Hematopoietic multipotent progenitor cell treated with erythropoietin and hydrocortisone succinate and interleukin-3 and kit ligand, for 8 days (in vitro differentiated cells): ENCODE measurements around the gene FBXO44.

Experiments
- DNase-seq: peaks from one replicate; pipeline ENCODE4 v3.0.0-alpha.2; 2015

The FBXO44 gene

DNA sequence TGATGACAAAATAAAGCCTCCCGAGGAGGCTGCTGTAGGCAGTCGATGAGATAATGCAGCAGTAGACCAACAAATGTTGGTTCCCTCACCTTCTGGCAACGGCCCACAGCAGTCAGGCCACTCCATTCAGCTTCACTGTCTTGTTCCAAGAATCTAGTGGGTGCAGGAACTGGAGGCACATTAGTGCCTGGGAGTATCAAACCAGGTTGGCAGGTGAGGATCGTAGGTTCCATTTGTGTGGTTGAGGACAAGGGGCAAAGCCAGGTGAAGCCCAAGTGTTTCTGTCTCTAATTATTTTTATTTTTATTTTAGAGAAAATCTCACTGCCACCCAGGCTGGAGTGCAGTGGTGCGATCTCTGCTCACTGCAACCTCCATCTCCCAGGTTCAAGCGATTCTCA, 13.7 kb upstream of the FBXO44 start:
- no peak for DNase-seq

DNA sequence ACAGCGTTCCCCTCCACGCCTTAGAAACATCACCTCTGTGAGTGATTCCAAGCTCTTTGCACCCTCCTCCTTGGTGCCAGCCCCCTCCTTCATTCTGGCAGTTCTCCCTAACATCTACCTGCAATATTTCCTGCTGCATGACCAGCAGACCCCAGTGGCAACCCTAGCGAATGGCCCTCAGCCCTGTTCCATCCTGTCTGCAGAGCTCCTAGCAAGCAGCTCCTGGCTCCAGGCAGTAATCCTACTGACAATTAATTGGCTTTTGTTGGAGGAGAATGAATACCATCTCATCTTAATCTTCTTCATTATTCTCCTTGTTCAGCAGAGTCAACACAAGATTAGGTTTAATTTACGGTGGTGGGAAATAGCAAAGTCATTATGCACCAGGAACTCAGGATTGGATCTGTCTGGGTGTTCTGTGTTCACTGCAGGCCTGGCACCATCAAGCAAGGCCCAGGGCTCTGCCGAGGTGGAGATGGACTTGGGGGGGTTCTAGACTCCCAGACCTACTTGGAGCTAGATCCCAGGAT, 12.8 kb upstream of the FBXO44 start:
- no peak for DNase-seq

DNA sequence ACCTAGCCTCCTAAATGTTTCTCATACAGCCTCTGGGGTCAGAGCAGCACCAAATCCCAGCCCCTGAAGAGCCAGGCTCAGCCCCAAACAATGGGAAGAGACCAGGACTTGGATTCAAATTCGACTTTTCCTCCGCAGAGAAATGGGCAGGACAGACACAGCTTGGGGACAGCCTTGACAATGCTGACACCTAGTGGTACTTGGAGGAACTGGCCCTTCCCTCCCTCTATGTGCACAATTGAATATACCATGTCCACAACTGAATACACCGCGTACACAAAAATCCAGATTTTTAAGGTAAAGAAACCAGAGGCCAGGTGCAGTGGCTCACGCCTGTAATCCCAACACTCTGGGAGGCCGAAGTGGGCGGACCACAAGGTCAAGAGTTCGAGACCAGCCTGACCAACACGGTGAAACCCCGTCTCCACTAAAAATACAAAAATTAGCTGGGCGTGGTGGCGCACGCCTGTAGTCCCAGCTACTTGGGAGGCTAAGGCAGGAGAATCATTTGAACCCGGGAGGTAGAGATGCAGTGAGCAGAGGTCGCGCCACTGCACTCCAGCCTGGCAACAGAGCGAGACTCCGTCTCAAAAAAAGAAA, 12.2 kb upstream of the FBXO44 start:
- DNase-seq, result peak; percentile 68

DNA sequence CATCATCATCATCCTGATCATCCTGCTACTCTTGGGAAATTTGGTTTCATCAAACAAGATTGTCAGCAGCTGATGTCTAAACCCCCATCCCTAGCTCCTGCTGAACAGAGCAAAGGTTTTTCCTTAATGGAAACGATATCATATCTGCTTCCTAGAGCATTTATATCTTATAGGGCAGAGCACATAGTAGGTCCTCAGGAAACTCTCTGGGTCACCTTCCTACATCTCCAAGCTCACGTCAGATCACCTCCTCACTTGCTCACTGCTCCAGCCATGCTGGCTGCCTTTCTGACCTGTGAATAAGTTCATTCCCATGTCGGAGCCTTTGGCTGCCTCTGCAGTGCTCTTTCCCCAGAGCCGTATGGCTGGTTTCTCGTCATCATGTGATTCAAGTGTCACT, 10.9 kb upstream of the FBXO44 start:
- DNase-seq, result no peak

DNA sequence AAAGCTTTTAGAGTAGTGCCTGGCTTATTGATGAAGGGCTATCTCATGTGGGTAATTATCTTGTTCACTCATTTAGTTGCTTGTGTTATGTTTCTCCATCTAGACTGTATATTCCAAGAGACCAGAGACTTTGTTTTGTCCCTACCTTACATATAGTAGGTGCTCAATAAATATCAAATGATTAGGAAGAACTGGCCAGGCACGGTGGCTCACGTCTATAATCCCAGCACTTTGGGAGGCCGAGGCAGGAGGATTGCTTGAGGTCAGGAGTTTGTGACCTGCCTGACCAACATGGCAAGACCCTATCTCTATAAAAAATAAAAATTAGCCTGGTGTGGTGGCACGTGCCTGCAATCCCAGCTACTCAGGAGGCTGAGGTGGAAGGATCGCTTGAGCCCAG, 9.4 kb upstream of the FBXO44 start:
- no peak for DNase-seq

DNA sequence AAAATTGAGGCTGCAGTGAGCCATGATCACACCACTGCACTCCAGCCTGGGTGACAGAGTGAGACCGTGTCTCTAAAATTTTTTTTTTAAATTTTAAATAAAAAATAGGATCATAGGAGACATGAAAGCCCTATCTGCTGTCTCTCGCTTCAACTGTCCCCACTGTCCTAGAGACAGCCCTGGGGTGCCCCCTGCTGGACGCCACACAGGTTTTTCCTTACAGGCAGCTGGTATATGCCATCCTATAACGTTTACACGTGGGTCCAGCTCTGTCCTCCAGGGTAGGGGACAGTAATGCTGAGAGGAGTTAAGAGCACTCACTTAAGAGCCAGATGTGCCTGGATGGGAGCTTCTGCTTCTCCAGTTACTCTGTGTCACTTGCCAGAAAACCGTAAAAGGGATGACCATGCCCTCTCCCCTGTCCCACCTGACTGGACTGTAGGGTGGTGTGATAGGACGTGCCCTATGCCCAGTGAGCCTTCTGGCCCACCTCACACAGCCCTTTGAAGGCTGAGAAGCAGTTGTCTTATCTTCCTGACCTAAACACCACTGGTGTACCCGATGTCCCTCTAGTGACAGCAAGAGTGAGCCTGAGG, 8.9 kb upstream of the FBXO44 start:
- peak; percentile 87 for DNase-seq

DNA sequence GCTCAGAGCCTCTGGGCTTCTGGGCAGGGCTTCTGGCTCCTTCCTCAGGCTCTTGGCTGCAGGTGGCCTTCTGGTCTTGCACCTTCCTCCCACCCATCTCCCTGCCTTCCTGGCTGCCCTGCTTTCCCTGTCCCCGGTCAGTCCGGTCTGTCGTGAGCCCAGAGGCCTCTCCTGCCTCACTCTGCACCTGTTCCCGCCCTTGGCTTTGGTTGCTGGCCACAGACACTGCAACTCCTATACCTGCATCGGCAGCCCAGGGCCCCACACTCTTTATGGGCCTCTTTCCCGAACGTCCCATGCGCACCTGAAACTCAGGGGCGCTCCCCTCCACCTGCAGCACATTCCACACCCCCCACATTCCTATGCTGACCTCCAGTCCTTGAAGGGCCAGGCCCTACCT, 8.4 kb upstream of the FBXO44 start:
- no peak for DNase-seq

DNA sequence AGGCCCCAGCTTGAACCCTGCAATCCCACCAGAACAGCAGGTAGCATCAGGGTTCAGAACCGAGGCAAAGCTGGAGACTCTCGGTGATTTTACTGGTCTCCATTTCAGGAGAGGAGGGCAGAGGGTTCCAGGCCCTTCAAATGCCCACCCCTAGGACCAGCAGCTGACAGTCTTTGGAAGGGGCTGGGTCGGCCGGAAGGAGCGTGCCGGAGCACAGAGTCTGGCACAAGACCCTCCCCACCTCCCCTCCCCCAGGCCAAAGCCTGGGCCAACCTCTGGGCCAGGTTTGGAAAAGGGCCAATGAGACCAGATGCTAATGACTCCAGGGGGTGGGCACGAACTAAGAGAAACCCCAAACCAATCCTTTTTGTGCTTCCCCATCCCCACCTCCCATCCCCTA, 7.3 kb upstream of the FBXO44 start:
- no peak for DNase-seq

DNA sequence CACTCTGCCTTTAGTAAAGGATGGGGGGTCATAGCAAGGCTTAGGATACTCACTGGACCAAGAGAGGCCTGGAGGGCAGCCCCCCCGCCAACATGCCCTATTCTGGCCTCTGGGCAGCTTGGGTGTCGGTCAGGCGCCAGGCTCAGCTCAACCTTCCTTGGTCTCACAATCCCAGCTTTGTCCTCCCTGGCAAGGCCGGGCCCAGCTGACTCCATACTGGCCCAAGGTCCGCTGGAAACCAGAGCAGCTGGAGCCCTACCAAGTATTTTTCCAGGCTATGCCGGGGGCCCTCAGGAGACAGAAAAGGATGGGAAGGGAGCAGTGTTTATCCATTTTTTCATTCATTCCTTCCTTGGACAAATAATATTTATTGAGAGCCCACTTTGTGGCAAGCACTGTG, 6.6 kb upstream of the FBXO44 start:
- DNase-seq, result no peak

DNA sequence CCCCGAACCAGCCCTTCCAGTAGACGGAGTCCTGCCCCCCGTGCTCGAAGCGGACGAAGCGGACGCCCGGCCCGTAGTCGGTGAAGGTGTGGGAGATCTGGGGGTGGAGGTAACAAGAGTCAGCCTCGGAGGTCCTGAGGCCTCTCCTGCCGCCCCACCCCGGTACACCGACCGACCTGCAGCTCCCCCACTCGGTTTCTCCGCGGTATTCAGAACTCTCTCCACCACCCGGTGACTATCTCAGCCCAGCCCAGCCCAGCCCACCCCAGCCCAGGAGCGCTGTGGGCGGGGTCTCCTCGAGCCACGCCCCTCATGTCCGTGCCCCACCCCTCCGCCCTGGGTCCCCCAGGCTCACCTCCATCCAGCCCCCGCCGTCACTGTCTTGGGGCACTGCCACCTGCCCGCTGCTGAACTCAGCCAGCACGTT, 5.9 kb upstream of the FBXO44 start:
- DNase-seq, result peak; percentile 26

DNA sequence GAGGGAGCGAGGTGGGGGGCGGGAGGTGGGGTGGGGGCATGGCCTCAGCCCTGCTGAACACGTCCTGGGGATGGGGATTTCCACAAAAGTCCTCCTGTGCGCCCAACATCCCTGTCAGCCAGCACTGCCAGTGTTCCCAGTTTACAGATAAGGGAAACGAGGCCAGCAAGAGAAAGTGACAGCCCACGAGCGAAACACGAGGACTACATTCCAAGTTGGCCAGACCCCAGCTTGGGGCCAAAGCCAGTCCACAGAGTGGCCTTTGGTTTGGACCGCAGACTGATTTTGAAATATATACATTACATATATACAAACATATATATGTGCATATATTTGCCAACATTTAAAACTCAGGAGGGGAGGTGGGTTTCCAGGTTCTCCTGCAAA, 5.4 kb upstream of the FBXO44 start:
- DNase-seq, result no peak

DNA sequence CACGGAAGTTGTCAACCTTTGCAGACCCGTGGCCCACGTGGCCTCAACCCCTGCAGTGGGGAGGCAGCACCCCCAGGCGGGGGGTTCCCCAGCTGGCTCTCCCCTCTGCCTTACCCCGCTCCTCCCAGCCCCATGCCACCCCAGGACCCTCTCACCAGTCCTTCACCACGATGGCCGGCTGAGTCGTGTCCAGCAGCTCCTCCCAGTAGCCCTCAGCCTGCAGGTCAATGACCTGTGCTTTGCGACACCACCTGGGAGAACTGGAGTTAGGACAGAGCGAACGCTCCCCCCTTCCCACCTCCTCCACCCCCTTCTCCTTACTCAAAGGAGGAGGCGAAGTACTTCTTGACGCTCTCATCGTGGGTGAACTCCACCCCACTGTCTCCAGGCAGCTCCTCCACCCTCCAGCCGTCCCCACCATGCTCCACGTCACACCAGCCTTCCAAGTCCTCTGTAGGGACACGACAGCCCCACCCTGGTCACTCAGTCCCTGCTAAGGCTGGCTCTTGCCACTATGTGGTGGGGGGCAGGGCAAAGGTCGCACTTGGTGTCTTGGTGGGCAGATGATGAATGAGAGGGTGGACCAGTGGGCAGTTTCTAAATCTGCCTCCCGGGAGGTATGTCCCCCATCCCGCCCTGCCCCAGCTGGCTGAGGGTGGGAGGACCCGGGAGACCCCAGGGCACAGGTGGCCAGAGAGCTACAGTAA, 4.9 kb upstream of the FBXO44 start:
- no peak for DNase-seq

DNA sequence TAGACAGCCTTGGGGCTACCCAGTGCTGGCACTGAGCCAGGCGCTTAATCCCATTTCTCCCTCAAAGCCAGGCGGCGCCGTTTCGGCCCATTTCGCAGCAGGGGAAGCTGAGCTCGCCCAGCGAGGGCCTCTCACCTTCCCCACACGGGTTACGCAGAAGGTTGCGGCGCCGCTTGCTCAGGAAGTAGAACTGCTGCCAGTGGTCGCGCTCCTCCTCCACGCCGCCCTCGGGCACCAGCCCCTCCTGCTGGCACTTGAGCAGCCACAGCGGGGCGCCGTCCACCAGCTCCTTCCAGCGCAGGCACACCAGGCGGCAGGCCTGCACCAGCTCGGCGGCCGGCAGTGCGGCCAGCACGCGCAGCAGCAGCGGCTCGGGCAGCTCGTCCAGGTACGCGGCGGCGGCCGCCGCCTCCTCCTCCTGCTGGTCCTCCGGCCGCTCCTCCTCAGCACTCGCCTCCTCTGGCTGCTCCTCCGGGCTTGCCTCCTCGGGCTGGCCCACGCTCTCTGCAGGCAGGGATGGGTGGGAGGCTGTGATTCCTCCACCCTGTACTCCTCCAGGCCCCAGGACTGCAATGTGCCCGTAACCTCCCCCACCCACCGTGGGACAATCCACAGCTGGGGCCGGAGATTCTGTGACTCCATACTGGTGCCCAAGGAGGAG, 4.2 kb upstream of the FBXO44 start:
- DNase-seq, result peak; percentile 68

DNA sequence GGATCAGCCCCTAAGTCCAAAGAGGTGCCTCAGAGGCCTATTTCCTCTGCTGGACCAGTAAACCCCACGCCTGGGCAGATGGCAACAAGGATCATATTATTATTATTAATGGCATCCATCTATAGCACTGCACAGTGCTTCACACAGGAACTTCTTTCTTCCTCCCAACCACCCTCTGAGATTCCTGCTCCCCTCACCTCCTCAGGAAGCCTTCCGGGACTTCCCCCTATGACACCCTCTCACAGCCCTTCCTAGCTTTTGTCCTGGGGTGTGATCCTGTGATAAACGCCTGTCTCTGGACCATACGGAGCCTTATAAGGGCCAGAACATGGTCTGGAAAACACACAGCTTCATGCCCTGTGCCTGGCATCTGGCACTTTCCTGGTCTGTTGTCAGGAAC, 3.7 kb upstream of the FBXO44 start:
- no peak for DNase-seq

DNA sequence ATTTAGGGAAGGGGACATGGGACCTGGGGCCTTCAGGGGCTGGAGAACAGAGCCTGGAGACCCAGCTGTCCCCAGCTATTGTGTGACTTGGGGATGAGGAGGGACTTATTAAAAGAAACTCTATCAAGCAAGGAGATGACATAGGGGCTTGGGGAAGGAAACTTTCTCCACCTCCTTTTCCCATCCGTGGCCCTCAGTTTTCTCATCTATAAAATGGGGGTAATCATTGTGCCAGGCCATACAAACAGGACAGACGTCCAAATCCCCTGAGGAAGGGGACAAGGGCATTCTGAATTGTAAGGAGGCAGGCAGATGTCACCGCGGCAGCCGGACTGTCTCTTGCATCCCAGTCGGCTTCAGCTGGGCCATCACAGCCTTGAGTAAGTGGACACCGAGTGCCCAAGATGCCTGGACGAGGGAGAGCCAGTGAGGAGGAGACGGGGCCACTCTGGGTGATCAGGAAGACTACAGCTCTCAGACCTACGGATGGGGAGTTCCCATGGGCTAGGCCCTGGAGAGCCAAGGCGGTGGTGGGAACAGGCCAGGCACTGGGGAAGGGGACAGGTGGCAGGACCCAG, 2.4 kb upstream of the FBXO44 start:
- no peak for DNase-seq

DNA sequence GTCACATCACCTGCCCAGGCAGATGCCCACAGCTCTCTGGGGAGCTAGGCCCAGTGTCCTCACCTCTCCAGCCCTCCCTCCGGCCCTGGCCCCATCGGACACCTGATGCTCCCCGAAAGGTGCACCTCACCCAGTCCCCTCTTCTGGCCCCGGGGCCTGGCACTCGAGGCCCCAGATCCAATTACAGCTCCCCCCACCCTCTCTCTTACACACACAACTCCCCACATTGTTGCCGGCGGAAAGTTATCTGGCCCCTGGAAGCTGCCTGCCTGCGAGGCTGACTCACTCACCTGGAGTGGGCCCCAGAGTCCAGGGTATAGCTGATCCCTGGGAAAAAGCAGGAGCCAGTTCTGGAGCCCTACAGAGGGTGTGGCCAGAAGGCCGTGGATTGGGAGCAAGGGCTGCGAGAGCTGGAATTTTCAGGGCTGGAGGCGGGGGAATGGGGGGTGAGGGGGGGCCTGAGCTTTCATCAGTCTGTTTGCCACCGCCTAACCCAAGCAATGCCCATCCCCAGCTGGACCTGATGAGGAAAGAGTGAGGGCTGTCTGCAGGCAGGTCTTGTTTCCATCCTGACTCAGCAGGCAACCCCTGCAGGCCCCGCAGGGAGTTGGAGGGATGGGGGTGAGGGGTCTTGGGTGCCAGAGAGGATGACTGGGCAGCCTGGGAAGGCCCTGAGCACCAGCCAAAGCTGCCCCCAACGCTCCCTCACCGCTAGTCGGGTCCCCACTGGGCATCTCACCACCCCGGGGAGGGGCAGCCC, 1.4 kb upstream of the FBXO44 start:
- DNase-seq, result no peak

DNA sequence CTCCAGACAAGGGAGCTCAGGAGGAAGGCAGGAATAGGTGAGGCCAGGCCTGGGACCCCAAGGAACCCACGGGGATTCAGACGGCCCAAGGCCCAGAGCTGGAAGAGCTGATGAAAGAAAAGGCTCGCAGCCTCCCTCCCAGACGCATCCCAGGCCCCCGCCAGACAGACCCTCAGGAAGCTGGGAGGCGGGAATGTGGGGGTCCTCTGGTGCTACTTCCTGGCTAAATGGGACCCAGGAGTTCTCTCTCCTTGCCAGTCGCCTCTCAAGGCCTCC, 878 bp upstream of the FBXO44 start:
- DNase-seq, result no peak

DNA sequence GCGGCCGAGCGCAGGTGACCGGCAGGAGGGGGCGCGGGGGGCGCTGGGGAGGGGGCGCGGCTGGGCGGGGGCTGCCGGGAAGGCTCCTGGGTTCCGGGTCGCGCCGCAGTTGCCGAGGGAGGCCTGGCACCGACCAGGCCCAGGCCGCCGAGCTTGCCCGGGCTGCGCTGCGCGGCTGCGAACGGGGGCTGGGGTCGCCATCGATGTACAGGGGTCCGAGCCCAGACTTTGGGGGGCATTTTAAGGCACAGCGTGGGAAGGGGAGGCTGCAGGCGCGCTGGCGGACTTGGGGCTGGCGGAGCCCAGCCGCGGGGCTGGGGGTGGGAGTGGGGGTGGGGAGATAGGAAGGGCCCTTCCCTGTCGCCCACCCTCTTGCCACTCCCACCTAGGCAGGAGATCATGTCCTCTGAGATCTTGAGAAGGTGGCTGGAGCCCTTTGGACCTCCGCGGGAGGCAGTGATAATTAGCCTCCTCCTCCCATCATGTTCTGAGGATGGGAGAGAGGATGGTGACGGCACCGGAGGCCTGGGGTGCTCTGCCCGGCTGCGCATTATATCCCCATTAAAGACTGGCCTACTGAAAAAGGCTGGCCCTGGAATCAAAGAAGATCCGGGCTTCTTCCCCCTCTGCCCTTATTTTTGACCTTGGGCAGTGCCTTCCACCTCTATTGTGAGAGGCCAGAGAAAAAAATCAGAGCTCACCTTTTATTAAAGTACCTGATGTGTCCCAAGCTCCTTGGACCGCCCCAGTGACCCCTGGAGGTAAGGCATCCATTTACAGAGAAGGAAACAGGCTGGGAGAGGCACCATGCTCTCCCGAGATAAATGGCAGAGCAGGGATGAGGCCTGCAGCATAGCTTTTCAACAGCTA, 497 bp downstream of the FBXO44 start:
- no peak for DNase-seq

DNA sequence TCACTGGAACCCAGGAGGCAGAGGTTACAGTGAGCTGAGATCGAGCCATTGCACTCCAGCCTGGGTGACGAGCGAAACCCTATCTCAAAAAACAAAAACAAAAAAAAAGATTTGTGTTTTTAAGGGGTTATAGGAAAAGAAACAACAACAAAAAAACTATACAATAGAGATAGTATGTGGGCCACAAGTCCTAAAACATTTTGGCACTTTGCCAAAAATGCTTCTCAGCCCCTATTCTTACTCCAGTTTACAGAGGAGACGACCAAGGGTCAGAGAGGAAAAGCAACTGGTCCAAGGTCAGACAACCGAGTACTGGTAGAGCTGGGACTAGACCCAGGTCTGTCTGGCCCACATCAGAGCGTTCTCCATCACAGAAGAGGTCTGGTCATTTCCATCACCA, 3.0 kb downstream of the FBXO44 start:
- no peak for DNase-seq

DNA sequence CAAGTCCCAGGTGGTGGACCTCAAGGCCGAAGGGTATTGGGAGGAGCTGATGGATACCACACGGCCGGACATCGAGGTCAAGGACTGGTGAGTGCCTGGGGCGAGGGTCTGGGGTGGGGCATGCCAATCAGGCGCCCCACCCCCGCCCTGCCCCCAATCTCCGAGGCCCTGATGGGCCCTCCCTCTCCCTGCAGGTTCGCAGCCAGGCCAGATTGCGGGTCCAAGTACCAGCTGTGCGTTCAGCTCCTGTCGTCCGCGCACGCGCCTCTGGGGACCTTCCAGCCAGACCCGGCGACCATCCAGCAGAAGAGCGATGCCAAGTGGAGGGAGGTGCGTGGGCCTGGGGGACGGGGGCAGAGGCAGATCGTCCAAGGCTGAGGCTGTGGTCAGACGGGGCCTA, 3.9 kb downstream of the FBXO44 start:
- DNase-seq, result no peak

DNA sequence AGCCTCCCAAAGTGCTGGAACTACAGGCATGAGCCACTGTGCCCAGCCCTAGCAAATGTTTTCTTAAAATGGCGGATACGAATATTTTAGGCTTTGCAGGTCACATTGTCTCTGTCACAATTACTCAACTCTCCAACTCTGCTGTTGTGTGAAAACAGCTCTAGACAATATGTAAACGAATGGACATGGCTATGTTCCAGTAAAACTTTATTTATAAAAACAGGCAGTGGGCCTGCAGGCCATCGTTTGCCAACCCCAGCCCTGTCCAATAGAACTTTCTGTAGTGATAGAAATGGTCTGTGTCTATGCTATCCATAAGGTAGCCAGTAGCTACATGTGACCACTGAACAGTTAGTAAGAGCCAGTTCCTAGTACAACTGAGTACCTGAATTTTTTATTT, 5.1 kb downstream of the FBXO44 start:
- DNase-seq, result no peak

DNA sequence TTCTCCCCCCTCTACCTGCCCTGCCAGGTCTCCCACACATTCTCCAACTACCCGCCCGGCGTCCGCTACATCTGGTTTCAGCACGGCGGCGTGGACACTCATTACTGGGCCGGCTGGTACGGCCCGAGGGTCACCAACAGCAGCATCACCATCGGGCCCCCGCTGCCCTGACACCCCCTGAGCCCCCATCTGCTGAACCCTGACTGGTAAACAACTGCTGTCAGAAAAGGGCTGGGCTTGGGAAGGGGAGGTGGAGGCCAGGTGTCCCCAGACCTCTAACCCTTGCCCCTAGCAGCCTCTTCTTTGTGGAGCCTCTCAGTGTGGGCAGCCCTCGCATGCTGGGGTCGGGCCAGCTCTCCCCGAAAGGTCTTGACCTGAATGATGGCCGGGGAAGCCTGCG, 6.4 kb downstream of the FBXO44 start:
- no peak for DNase-seq
